Stimulated activated CD8-positive, alpha-beta memory T cell treated with anti-CD3 and anti-CD28 coated beads, Interleukin-4, amount 100 ng/mL, for 4 hours (primary cell): Measurements from ENCODE around the gene CPSF4L.

ENCODE experiments used
- DNase-seq, 2 donors: peaks; one replicate each; pipeline ENCODE4 v3.0.0-alpha.2; 2020; ENCODE audit warnings: low read depth in 2 of 2, low spot score in 1 of 2

CPSF4L gene

GRCh38 chr17:73203788-73204479 is 57.7 kb downstream of the CPSF4L start:
- DNase-seq, result no peak

DNA sequence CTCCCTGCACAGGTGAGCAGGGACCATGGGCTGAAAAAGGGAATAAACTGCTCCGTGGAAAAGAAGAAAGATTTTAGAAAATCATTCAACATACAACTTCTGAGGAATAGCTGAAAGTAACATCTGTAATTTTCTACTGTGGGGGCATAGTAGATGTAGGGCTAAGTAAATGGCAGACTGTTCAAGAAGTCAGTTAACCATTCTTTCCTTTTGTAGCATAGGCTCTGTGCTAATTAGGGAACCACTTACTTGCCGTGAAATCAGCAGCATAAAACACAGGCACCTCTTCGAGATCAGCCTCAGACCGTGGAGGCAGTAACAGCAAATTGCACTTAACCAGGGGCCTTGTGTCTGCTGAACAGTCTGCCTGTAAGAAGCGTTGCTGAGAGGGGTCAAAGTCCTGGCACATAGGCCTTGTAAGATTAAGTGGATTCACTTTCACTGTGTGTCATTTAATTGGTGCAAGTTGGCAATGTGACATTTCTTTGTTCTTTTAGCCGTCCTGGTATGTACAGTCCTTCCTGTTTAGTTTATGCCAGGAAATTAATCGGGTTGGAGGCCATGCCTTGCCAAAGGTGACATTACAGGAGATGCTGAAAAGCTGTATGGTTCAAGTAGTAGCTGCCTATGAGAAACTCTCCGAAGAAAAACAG is 58.4 kb downstream of the CPSF4L start:
- DNase-seq, result no peak

DNA sequence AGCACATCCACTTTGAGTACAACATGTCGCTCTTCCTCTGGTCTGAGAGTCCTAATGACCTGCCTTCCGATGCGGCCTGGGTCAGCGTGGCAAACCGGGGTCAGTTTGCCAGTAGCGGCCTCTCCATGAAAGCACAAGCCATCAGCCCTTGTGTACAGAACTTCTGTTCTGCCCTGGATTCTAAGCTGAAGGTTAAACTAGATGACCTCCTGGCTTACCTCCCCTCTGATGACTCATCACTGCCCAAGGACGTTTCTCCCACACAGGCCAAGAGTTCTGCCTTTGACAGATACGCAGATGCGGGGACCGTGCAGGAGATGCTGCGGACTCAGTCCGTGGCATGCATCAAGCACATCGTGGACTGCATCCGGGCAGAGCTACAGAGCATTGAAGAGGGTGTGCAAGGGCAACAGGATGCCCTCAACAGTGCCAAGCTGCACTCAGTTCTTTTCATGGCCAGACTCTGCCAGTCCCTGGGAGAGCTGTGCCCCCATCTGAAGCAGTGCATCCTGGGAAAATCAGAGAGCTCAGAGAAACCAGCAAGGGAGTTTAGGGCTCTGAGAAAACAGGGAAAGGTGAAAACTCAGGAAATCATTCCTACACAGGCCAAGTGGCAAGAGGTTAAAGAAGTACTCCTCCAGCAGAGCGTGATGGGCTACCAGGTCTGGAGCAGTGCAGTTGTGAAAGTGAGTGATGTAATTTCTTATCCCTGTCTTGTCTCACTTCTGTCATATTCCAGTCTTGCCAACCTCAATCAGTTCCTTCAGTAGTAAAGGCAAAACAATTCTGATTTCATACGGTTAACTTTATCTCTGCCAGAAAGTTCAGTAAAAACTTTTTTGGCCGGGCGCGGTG is 60.2 kb downstream of the CPSF4L start:
- no peak for DNase-seq

DNA sequence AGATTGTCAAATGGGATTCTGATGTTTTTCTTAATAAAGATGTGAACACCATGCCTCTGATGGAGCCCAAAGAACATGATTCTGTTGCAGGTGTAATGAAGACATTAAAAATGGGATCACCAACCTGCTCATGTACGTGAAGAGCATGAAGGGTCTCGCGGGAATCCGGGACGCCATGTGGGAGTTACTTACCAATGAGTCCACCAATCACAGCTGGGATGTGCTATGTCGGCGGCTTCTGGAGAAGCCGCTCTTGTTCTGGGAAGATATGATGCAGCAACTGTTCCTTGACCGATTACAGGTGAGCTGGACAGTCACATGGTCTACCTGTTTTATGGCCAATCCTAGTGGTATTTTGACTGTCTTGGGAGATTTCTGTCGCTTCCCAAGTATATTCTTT is 61.2 kb downstream of the CPSF4L start:
- no peak for DNase-seq

- DNase-seq, result no peak
Observed at GRCh38 chr17:73199751-73200317, 61.8 kb downstream of the CPSF4L start.

GRCh38 chr17:73198930-73199260 is 62.8 kb downstream of the CPSF4L start:
- no peak for DNase-seq
